AG09319 (cell line): ENCODE data around the gene PLCXD3.

ENCODE experiments used
- DNase-seq: peaks from one replicate; pipeline ENCODE4 v3.0.0-alpha.2; 2010; ENCODE audit warnings: low read depth; ENCODE audit errors: extremely low read depth
- TF ChIP-seq, protein P1 (sequence below): IDR thresholded peaks from 2 replicates; pipeline ENCODE4 v1.5.1; 2011; ENCODE audit warnings: low read depth, mild to moderate bottlenecking, inconsistent platforms, low read length, moderate library complexity

Gene PLCXD3

GRCh38 chr5:41289970-41290464, 220.4 kb downstream of the PLCXD3 start:
- TF ChIP-seq, protein P1, sequence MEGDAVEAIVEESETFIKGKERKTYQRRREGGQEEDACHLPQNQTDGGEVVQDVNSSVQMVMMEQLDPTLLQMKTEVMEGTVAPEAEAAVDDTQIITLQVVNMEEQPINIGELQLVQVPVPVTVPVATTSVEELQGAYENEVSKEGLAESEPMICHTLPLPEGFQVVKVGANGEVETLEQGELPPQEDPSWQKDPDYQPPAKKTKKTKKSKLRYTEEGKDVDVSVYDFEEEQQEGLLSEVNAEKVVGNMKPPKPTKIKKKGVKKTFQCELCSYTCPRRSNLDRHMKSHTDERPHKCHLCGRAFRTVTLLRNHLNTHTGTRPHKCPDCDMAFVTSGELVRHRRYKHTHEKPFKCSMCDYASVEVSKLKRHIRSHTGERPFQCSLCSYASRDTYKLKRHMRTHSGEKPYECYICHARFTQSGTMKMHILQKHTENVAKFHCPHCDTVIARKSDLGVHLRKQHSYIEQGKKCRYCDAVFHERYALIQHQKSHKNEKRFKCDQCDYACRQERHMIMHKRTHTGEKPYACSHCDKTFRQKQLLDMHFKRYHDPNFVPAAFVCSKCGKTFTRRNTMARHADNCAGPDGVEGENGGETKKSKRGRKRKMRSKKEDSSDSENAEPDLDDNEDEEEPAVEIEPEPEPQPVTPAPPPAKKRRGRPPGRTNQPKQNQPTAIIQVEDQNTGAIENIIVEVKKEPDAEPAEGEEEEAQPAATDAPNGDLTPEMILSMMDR: no peak
- DNase-seq: no peak

DNA sequence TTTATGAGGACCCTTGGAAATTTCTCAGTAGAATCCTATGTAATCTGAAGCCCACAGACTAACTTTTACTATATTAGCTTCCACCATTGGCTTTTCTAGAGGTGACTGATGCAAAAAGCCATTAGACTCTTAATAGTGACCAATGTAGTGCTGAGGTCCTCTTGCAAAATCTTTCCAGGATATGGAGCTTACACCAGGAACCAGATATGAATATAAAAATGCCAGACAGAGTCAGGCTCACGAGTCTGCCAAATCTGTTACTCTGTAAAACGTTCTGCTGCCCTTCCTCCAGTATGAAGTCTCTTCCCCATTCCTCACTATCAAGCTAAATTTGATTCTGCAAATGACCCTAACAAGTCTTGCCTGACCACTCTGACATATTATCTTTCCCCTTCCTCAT, 223.7 kb downstream of the PLCXD3 start:
- DNase-seq: no peak
- TF ChIP-seq, protein P1: no peak

GRCh38 chr5:41286165-41286564, 224.2 kb downstream of the PLCXD3 start:
- TF ChIP-seq, protein P1: no peak

GRCh38 chr5:41284938-41285337, 225.5 kb downstream of the PLCXD3 start:
- DNase-seq: no peak
- TF ChIP-seq, protein P1: no peak

More at GRCh38 chr5:41286165-41286564, 224.2 kb downstream of the PLCXD3 start:
- no peak for DNase-seq

DNA sequence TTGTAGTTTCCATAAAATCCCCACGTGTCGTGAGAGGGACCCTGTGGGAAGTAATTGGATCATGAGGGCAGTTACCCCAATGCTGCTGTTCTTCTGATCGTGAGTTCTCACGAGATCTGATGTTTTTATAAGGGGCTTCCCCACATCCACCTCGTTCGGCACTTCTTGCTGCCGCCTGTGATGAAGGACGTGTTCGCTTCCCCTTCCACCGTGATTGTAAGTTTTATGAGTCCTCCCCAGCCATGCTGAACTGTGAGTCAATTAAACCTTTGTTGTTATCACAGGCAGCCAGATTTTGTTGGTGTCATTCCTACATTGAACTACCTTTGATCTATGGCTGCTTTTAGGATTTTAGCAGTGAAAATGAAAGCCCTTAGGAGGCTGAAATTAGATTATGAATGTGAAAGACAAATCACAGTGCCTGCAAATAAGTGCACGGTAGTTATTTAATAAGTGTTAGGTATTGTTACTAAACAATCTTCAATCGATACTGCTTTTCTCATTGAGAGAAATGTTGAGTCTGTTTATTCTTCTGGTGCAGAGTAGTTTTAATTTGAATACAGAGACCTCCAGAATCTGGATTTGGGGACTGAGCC, 229.1 kb downstream of the PLCXD3 start:
- no peak for DNase-seq
- TF ChIP-seq, protein P1: no peak

GRCh38 chr5:41279040-41279439, 231.4 kb downstream of the PLCXD3 start:
- no peak for DNase-seq
- TF ChIP-seq, protein P1: no peak

GRCh38 chr5:41277476-41278245, 232.7 kb downstream of the PLCXD3 start:
- TF ChIP-seq, protein P1: no peak
- no peak for DNase-seq
